Astrocyte (in vitro differentiated cells and primary cell): Measurements from ENCODE around the gene CDH13.

Source experiments
- CTCF ChIP-seq: IDR thresholded peaks from 2 replicates; pipeline ENCODE4 v1.5.1; 2011; ENCODE audit warnings: low read depth, mild to moderate bottlenecking, inconsistent platforms, low read length, moderate library complexity; ENCODE audit not compliant: insufficient read depth
- EZH2 ChIP-seq: IDR thresholded peaks from 2 replicates; pipeline ENCODE4 v1.6.1; 2012; ENCODE audit warnings: mild to moderate bottlenecking, low read length, inconsistent platforms; ENCODE audit not compliant: insufficient read depth

GRCh38 chr16:82773018-82773417 is 146.2 kb downstream of the CDH13 start:
- TF ChIP-seq CTCF (no peak), EZH2 (no peak)
